ENCODE results near the gene KCNIP3.

DNA sequence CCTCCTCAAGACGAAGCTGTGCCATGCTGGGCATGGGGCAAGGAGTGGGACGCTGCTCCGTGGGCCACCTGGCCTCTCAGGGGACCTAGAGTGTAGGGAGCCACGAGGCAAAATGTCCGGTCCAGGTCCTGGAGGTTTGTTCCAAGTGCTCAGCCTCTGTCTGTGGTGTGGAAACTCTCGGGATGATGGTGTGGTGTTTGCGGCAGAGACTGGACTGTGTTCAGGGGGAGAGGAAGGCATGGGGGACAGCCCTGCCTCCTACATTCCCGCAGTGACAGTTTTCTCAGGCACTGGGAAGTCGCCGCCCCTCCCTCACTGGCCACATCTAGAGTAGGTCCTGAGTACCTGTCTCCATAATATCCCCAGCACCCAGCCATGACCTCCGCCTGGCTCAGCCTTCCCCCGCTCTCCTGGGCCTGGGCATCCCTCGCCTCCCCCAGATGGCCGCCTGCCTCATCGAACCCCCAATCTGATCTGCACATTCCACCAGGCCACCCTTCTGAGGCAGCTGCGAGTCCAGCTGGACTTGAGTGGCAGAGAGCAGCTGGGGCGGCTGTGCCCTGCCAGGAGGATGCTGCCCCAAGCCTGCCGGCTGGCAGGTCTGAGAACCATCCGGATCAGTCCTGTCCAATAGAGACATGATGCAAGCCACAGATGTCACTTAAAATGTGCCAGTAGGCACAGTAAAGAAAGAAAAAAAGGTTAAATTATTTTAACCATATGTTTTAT is 6.2 kb downstream of the KCNIP3 start:
- TF ChIP-seq, protein P1, sequence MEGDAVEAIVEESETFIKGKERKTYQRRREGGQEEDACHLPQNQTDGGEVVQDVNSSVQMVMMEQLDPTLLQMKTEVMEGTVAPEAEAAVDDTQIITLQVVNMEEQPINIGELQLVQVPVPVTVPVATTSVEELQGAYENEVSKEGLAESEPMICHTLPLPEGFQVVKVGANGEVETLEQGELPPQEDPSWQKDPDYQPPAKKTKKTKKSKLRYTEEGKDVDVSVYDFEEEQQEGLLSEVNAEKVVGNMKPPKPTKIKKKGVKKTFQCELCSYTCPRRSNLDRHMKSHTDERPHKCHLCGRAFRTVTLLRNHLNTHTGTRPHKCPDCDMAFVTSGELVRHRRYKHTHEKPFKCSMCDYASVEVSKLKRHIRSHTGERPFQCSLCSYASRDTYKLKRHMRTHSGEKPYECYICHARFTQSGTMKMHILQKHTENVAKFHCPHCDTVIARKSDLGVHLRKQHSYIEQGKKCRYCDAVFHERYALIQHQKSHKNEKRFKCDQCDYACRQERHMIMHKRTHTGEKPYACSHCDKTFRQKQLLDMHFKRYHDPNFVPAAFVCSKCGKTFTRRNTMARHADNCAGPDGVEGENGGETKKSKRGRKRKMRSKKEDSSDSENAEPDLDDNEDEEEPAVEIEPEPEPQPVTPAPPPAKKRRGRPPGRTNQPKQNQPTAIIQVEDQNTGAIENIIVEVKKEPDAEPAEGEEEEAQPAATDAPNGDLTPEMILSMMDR (IDR thresholded peaks at IDR 0.05): no peak
- TF ChIP-seq POLR2A (IDR thresholded peaks at IDR 0.05): no peak

All from esophagus squamous epithelium (tissue), 4 donors.